Large intestine (tissue), 3 donors: ENCODE data around the gene FLT3. TPM values are rescaled to one million over a fixed set of nuclear protein-coding genes. Genes with fewer than 3 reads are reported as not detected.
"Not testable (repeated sequence)": the region's sequence is repeated elsewhere in the genome, so short reads cannot be mapped to it uniquely, and the experiment has no call there.

Experiments used
- DNase-seq, 2 donors: peaks; one replicate each; pipeline versions ENCODE4 v3.0.0 to v3.0.0-alpha.2; 2013
- H3K27ac ChIP-seq: one replicate; pipeline ENCODE4 v1.5.1; 2013; ENCODE audit warnings: low read length
- H3K27me3 ChIP-seq: 2 replicates; pipeline ENCODE4 v1.6.1; 2013; ENCODE audit warnings: low read length; ENCODE audit not compliant: control insufficient read depth, insufficient read depth
- H3K36me3 ChIP-seq: 2 replicates; pipeline ENCODE4 v1.6.1; 2013; ENCODE audit warnings: low read length; ENCODE audit not compliant: control insufficient read depth, insufficient read depth
- H3K4me1 ChIP-seq: one replicate; pipeline ENCODE4 v1.6.1; 2013; ENCODE audit warnings: low read length; ENCODE audit not compliant: control insufficient read depth, insufficient read depth
- H3K4me3 ChIP-seq: one replicate; pipeline ENCODE4 v1.5.1; 2013; ENCODE audit warnings: low read length
- H3K9me3 ChIP-seq: one replicate; pipeline ENCODE4 v1.6.1; 2013; ENCODE audit warnings: mild to moderate bottlenecking, low read depth, low read length, moderate library complexity; ENCODE audit not compliant: control insufficient read depth
- WGBS: methylation state at CpG from one replicate; pipeline ENCODE4 v1.1.5; 2013; ENCODE audit warnings: low lambda C conversion rate; ENCODE audit not compliant: insufficient coverage; 5-methylcytosine and 5-hydroxymethylcytosine counted together
- polyA plus RNA-seq: library from polyadenylated mRNA; unstranded; fragments of 120-200 nt; gene quantifications from one replicate; pipeline ENCODE4 v1.2.1, GENCODE V29; 2013

Gene FLT3
- polyA plus RNA-seq, 1 donor: 1.1 TPM

- Histone ChIP-seq H3K4me1 (no peaks in the 10 kb centered on the region), H3K36me3 (no peaks in the 10 kb centered on the region)
- WGBS: no CpG with 5 or more reads among the region's 11 CpGs
These were observed 31.3 kb upstream of the FLT3 start for GRCh38 chr13:28131646-28132045.

GRCh38 chr13:28129911-28130693, 29.7 kb upstream of the FLT3 start:
- H3K4me1 ChIP-seq: no peaks in the 10 kb centered on the region
- no peak for DNase-seq
- no peaks in the 10 kb centered on the region for H3K9me3 ChIP-seq
- H3K4me3 ChIP-seq: no peak overlapping the region
- 73% methylated on average over 3 of the region's 5 CpGs for WGBS
- no peaks in the 10 kb centered on the region for H3K36me3 ChIP-seq
- no peak overlapping the region for H3K27ac ChIP-seq
- peaks cover 3% of the 10 kb centered on the region for H3K27me3 ChIP-seq

More at GRCh38 chr13:28131646-28132045, 31.3 kb upstream of the FLT3 start:
- DNase-seq: no peak
- Histone ChIP-seq H3K27me3 (peaks cover 3% of the 10 kb centered on the region), H3K9me3 (no peaks in the 10 kb centered on the region), H3K4me3 (no peak overlapping the region), H3K27ac (no peak overlapping the region)

DNA sequence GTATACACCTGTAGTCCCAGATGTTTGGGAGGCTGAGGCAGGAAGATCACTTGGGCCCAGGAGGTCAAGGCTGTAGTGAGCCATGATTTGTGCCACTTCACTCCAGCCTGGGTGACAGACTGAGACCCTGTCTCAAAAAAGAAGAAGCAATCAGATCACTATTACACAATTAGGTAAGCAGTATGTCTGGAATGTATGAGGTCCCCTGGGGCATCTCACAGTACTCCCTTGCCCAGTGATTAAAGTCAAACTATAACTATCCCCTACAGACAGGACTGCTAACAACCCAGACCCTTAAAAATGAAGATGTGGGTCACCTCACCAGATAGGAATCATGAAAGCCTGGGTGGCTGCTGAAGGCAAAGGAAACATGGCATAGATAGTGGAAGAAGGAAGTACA, 28.6 kb upstream of the FLT3 start:
- no peaks in the 10 kb centered on the region for H3K9me3 ChIP-seq
- peaks cover 3% of the 10 kb centered on the region for H3K27me3 ChIP-seq
- no peak for DNase-seq
- no peak overlapping the region for H3K4me3 ChIP-seq
- no peaks in the 10 kb centered on the region for H3K4me1 ChIP-seq
- H3K36me3 ChIP-seq: no peaks in the 10 kb centered on the region
- H3K27ac ChIP-seq: no peak overlapping the region

- Histone ChIP-seq H3K4me1 (no peaks in the 10 kb centered on the region), H3K27me3 (peaks cover 3% of the 10 kb centered on the region), H3K4me3 (no peak overlapping the region), H3K36me3 (no peaks in the 10 kb centered on the region), H3K27ac (no peak overlapping the region), H3K9me3 (no peaks in the 10 kb centered on the region)
- DNase-seq: no peak
These were observed 27.7 kb upstream of the FLT3 start for GRCh38 chr13:28128030-28128429.

- Histone ChIP-seq H3K4me1 (no peaks in the 10 kb centered on the region), H3K4me3 (no peak overlapping the region), H3K36me3 (no peaks in the 10 kb centered on the region), H3K27ac (no peak overlapping the region), H3K9me3 (no peaks in the 10 kb centered on the region), H3K27me3 (no peaks in the 10 kb centered on the region)
- no peak for DNase-seq
- 95% methylated on average over 4 of the region's 8 CpGs for WGBS
These were observed 20.8 kb upstream of the FLT3 start for GRCh38 chr13:28121224-28121623.

- Histone ChIP-seq H3K9me3 (no peaks in the 10 kb centered on the region), H3K27me3 (no peaks in the 10 kb centered on the region), H3K36me3 (no peaks in the 10 kb centered on the region), H3K27ac (no peak overlapping the region), H3K4me3 (no peak overlapping the region), H3K4me1 (no peaks in the 10 kb centered on the region)
- DNase-seq: no peak
These were observed 19.9 kb upstream of the FLT3 start for GRCh38 chr13:28120317-28120716.

DNA sequence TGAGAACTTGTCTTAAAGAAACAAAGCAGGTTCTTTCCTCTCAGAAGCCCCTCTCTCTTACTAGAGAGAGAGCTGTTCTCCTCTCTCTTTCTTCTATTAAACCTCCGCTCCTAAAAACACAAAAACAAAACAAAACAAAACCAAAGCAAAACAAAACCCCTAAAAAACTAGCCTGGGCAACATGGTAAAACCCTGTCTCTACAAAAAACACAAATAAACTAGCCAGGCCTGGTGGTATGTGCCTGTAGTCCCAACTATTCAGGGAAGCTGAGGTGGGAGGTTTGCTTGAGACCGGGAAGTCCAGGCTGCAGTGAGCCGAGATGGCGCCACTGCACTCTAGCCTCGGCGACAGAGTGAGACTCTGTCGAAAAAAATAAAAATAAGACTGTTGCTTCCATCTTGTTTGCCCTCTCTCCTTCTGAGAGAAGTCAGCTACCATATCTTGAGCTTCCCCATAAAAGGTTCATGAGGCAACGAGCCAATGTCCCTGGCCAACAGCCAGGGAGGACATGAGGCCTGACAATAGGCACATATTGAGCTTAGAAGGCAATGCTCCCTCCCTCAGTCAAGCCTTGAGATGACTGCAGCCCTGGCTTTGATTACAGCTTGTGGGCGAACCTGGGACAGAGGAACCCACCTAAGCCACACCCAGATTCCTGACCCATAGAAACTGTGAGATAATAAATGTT, 17.5 kb upstream of the FLT3 start:
- Histone ChIP-seq H3K27me3 (no peaks in the 10 kb centered on the region), H3K9me3 (no peaks in the 10 kb centered on the region), H3K4me1 (no peaks in the 10 kb centered on the region), H3K27ac (no peak overlapping the region), H3K4me3 (no peak overlapping the region), H3K36me3 (no peaks in the 10 kb centered on the region)
- no CpG with 5 or more reads among the region's 9 CpGs for WGBS
- DNase-seq: no peak

DNA sequence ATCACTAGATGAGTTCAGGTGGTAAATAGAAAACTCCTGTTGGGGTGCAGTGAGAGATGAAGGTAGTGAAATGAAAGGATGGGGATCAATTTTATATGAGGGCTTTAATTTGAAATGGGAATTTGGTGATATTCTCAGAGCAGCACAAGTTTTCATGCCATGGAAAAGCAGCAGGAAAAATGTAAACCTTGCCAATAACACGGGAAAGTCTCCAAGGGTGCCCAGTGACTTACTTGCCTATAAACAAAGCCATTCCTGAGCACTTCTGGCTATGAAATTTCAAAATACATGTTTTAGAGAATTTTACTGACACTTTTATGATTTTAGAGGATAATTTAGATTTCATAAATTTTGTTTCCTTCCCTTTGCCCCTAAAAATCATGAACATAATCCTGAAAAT, 16.4 kb upstream of the FLT3 start:
- no CpG with 5 or more reads among the region's 1 CpG for WGBS
- H3K4me1 ChIP-seq: no peaks in the 10 kb centered on the region
- no peak for DNase-seq
- no peak overlapping the region for H3K27ac ChIP-seq
- no peak overlapping the region for H3K4me3 ChIP-seq
- H3K36me3 ChIP-seq: no peaks in the 10 kb centered on the region
- H3K27me3 ChIP-seq: no peaks in the 10 kb centered on the region
- no peaks in the 10 kb centered on the region for H3K9me3 ChIP-seq

DNA sequence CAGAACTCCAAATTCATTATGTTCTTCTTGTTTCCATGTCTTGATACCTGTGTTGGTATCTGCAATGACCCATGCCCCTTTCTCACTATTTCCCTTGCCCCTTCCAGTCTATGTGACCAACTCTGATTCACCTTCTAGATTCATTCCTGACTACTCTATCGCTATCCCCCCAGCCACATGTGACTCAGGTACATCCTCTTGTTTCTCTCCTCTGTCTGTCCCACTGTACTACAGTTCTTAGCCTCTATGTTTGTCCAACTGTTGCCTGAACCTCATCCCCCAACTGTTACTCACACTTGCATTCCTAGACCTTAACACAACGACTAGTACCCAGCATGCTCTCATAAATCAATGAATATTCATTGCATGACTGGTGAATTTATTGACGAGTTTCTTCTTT, 10.0 kb upstream of the FLT3 start:
- Histone ChIP-seq H3K27ac (no peak overlapping the region), H3K4me3 (no peak overlapping the region), H3K36me3 (no peaks in the 10 kb centered on the region), H3K9me3 (no peaks in the 10 kb centered on the region), H3K27me3 (peaks cover 10% of the 10 kb centered on the region), H3K4me1 (no peaks in the 10 kb centered on the region)
- 100% methylated on average over 2 of the region's 3 CpGs for WGBS
- no peak for DNase-seq

DNA sequence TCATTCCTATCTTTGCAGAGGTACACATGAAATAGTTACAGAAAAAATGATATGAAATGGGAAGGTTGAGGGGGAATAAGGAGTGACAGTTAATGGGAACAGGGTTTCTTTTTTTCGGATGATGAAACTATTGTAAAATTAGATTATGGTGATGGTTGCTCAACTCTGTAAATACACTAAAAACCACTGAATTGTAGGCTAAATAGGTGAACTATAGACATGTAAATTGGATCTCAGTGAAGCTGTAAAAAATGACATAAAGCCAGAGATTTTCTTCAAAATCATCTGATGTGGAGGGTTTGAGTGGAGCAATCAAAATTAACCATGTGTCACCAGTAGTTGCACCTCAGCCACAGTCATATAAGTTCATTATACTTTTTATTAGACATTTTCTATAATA, 6.6 kb upstream of the FLT3 start:
- no peak overlapping the region for H3K27ac ChIP-seq
- H3K4me3 ChIP-seq: no peak overlapping the region
- no peaks in the 10 kb centered on the region for H3K9me3 ChIP-seq
- H3K4me1 ChIP-seq: no peaks in the 10 kb centered on the region
- peaks cover 21% of the 10 kb centered on the region for H3K27me3 ChIP-seq
- WGBS: 75% methylated on average over 1 of the region's 1 CpG
- no peak for DNase-seq
- H3K36me3 ChIP-seq: no peaks in the 10 kb centered on the region

DNA sequence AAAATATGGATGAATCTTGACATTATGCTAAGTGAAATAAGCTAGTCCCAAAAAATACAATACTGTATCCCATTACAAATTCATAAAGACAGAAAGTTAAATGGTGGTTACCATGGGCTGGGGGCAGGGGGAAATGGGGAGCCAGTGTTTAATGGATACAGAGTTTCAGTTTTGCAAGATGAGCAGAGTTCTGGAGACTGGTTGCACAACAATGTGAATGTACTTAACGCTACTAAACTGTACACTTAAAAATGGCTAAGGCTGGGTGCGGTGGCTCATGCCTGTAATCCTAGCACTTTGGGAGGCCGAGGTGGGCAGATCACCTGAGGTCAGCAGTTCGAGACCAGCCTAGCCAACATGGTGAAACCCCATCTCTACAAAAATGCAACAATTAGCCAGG, 1.5 kb upstream of the FLT3 start:
- peaks cover 50% of the 10 kb centered on the region for H3K27me3 ChIP-seq
- WGBS: no CpG with 5 or more reads among the region's 4 CpGs
- H3K36me3 ChIP-seq, H3K4me1 ChIP-seq, H3K9me3 ChIP-seq, H3K27ac ChIP-seq, H3K4me3 ChIP-seq, DNase-seq: not testable (repeated sequence)
